Head of caudate nucleus (tissue), 42 donors: Measurements from ENCODE around the gene PTPRCAP.
A peak's percentile ranks its signal among the peaks of the same experiment; 100 is the strongest.
"Not testable (repeated sequence)": the region's sequence is repeated elsewhere in the genome, so short reads cannot be mapped to it uniquely, and the experiment has no call there.

Experiments used
- DNase-seq, 42 donors: peaks; one replicate each; pipeline versions ENCODE4 v3.0.0 to v3.0.0-alpha.2; 2020 to 2021; ENCODE audit warnings: mixed read lengths in 7 of 42
- intact Hi-C: fragments of 100-400 bp; cut with DNase I; formaldehyde crosslinking; loops from one replicate; pipeline ENCODE4 v1.15.0; 2022

Gene PTPRCAP, protein sequence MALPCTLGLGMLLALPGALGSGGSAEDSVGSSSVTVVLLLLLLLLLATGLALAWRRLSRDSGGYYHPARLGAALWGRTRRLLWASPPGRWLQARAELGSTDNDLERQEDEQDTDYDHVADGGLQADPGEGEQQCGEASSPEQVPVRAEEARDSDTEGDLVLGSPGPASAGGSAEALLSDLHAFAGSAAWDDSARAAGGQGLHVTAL

DNA sequence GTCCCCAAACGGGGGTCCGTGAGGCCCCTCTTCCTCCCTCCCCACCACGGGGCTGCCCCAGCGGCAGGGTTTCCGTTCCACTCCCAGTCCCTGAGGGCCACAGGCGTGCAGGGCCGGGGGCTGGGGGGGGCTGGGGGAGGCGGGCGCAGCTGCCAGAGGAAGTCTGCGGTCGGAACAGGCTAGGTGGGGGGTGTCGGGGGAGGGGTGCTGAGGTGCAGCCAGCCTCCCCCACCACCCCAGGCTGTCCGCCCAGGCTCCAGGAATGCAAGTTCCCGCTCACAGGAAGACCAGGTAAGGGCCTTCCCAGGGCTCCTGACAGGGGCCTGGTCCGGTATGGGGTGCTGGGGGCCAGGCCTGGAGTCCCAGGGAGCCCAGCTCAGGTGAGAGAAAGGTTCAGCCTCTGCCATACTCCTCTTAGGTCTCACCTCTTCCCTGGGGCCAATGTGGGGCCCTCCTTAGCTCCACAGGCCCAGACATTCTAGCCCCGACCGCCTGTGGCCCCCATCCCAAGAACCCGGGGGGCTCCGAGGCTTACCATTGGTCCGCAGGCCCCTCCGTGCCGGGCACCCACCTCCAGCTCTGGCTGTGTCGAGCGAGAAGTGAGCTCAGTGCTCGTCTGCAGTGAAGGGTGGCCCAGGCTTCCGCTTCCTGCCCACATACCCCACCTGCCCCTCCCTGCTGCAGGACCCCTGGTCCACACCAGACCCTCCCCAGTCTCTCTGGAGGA, at the start of gene PTPRCAP:
Gene PTPRCAP (minus strand): TSS at position 601 of the 727 bp plus-strand sequence. CDS start 63 bp downstream, at position 538.
- no peak for DNase-seq
- intact Hi-C loops, result no loop called here

DNA sequence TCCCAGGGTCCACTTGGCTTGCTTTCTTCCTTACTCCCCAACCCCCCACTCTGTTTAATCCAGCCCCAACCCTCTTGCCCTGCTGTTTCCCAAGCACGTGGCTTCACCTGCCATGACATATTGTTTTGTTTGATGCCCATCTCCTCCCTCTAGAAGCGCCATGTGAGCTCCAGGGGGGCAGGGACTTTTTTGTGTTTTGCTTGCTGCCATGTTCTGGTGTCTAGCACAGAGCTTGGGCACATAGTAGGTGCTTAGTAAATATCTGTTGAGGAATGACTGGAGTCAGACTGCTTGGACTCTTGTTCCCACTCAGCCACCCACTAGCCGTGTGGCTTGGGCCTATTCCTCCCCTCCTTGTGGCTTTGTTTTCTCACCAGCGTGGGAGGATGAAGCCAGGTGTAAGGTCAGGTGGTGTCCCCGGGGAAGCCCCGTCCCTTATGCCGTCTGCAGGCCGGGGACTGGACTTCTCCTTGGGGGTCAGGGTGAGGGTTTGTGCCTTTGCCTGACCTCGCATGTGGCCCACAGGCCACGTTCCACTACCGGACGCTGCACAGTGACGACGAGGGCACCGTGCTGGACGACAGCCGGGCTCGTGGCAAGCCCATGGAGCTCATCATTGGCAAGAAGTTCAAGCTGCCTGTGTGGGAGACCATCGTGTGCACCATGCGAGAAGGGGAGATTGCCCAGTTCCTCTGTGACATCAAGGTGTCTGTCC, 49.2 kb upstream of the PTPRCAP start:
- DNase-seq, result no peak
- intact Hi-C loops, result no loop called here

DNA sequence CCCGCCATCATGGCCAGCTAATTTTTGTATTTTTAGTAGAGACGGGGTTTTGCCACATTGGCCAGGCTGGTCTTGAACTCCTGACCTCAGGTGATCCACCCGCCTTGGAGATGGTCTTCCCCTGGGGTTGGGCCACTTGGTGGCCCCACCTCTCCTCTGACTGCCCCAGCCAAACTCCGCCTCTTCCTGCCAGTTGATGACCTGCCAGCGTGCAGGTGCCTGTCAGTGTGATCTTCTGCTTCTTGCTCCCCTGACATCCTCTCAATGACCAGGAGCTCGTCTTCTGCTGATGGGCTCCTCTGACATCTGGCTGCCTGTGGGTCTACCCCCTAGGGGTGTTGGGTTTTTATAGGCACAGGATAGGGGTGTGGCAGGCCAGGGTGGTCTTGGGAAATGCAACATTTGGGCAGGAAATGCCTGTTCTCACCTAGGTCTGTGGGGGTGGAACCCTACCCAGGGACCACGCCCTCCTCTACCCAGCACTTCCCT, 48.4 kb upstream of the PTPRCAP start:
- DNase-seq, intact Hi-C loops: not testable (repeated sequence)

DNA sequence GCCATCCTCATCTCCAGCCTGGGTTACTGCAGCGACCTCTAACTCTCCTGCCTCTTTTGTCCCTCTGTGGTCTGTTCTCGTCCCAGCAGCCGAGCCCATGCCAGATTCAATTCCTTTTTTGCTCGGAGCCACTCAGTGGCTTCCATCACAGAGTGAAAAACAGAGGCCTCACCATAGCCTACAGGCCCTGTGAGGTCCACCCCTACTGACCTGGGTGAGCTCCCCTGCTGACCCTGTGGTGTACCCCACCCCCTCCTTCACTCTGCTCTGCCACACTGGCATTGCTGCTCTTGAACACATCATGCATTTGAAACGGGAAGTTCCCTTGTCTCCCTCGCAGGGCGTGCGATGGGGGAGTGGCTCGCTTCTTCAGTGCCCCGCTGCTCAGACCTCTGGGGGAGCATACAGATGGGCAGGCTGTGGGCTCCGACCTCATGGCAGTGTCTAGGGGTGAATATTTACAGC, 47.4 kb upstream of the PTPRCAP start:
- intact Hi-C loops, result loop anchor here (5.0 kb wide), 1 partner anchor 83 kb away; the partner anchor contains the start of genes PPP1CA and TBC1D10C
- DNase-seq, result peak in 9 of 42 donors; percentile 17 to 67 (median 28)

DNA sequence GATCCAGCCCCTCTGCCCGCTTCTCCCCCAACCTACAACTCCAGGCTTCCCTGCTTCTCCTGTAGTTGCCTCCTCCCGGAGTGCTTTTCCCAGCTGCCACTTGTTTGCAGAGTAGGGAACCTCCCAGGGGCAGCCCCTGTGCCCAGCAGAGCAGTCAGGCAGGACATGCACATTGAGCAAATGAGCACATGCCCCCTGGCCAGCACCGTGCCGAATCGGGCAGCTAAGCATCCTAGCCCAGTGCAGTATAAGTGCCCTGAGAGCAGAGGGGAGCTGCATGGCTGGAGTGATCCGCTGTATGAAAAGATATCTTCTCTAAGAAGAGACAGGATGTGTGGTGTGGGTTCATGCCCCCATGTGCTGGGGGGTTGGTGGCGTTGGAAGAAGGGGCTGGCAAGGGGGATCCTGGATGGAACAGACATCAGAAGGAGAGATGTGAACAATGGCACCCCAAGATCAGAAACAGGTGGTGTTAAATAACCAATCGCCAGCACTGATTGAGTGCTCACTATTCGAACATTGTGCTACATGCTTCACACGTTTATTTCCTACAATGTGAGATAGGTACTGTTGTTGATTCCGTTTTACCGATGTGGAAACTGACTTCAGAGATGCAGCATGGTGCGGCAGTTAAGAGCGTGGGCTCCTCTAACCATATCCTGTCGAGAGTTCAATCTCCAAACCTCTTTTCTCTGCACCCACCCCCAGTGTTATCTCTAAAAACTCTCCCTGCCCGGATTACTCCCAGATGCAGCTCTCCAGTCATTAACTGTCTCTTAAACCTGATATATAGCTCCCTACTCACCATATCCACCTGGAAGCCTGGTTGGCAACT, 46.6 kb upstream of the PTPRCAP start:
- intact Hi-C loops, result loop anchor here (2.0 to 5.0 kb wide), 2 partner anchors 15 to 82 kb away; partner anchors contain the start of genes PPP1CA, TBC1D10C and TMEM134
- DNase-seq, result no peak

DNA sequence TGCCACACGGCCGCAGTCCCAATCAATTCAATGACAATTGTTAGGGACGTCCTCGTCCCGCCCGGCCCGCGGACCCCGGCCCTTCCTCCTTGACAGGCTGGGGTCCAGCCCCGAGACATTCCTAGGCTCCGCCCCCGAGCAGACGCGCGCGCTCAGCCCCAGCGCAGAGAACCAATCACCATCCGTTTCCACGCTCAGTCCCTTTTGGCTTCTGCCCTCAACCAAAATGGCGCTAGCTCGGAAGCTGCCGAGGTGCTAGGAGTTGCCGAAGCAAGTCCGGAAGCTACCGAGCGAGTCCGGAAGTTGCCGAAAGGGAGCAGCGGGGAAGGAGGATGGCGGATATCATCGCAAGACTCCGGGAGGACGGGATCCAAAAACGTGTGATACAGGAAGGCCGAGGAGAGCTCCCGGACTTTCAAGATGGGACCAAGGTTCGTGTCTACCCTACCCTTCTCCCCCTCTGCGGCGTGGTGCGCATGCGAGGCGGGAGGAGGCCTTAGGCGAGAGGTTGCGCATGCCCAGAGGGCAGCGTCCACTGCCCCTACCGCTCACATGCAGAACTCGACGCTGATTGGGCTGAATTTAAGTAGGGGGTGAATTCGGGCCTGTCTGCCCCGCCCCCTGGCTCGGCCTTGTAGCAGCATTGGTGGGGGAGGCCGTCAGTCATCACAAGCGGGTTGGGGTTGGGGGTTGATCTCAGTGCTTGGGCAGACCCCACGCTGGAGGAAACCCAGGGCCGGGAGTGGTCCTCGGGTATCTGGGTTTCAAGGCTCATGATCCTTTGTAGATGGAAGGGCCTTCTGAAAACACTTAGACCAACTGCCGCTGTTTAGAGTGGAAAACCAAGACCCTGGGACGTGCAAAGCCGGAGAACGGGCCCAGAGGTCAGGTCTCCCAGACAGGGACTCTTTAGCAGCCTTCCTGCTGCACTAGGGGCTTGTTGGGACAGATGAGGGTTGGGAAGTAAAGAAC, 45.6 kb upstream of the PTPRCAP start, which contains the start of gene AIP:
Gene AIP (plus strand): TSS at position 200 of the 972 bp plus-strand sequence. CDS start 133 bp downstream, at position 333.
- intact Hi-C loops, result loop anchor here (2.0 to 5.0 kb wide), 2 partner anchors 14 to 81 kb away; partner anchors contain the start of genes PPP1CA, TBC1D10C and TMEM134
- peak; percentile 92 to 99 (median 97) for DNase-seq

DNA sequence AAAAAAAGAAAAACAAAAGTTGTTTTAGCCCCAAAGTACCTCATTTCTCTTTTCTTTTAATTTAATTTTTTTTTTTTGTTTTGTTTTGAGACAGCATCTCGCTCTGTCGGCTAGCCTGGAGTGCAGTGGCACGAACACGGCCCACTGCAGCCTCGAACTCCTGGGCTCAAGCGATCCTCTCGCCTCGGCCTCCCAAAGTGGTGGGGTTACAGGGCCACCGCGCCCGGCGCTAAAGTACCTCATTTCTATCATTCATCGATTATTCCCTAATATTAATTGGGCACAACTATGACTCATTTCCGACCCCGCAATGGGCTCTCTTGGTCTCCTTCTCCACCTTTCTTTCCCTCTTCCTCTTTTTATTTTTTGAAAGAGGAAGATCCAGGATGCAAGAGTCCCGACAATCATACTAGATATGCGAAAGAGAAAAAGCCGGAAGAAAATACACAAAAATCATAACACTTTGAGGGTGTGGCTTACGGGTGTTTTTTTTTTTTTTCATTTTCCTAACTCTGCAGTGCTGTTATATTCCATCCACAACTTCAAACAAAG, 44.9 kb upstream of the PTPRCAP start:
- intact Hi-C loops, result loop anchor here (2.0 to 5.0 kb wide), 2 partner anchors 14 to 80 kb away; partner anchors contain the start of genes PPP1CA, TBC1D10C and TMEM134
- no peak for DNase-seq

DNA sequence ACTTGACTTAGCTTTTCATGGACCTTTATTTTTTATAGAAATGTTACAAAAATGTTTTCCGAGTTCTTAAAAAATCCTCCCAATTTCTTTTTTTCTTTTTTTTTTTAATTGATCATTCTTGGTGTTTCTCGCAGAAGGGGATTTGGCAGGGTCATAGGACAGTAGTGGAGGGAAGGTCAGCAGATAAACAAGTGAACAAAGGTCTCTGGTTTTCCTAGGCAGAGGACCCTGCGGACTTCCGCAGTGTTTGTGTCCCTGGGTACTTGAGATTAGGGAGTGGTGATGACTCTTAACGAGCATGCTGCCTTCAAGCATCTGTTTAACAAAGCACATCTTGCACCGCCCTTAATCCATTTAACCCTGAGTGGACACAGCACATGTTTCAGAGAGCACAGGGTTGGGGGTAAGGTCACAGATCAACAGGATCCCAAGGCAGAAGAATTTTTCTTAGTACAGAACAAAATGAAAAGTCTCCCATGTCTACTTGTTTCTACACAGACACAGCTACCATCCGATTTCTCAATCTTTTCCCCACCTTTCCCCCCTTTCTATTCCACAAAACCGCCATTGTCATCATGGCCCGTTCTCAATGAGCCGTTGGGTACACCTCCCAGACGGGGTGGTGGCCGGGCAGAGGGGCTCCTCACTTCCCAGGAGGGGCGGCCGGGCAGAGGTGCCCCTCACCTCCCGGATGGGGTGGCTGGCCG, 40.0 kb upstream of the PTPRCAP start:
- intact Hi-C loops, DNase-seq: not testable (repeated sequence)

DNA sequence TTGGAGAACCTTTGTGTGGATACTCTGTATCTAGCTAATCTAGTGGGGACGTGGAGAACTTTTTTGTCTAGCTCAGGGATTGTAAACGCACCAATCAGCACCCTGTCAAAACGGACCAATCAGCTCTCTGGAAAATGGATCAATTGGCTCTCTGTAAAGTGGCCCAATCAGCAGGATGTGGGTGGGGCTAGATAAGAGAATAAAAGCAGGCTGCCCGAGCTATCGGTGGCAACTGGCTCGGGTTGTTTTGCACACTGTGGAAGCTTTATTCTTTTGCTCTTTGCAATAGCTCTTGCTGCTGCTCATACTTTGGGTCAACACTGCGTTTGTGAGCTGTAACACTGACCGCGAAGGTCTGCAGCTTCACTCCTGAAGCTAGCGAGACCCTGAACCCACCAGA, 39.2 kb upstream of the PTPRCAP start:
- DNase-seq, intact Hi-C loops: not testable (repeated sequence)

DNA sequence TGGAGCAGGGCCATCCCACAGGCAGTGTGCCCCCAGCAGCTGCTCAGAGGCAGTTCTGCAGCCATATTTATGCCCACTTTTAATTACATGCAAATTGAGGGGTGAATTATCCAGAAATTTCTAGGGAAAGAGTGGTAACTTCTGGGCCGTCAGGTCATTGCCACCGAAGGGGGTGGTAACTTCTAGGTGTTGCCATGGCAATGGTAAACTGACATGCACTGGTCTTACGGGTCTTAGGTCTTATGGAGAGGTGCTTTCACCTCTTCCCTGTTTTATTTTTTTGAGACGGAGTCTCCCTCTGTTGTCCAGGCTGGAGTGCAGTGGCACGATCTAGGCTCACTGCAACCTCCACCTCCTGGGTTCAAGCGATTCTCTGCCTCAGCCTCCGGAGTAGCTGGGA, 35.4 kb upstream of the PTPRCAP start:
- DNase-seq, result no peak
- intact Hi-C loops, result no loop called here

DNA sequence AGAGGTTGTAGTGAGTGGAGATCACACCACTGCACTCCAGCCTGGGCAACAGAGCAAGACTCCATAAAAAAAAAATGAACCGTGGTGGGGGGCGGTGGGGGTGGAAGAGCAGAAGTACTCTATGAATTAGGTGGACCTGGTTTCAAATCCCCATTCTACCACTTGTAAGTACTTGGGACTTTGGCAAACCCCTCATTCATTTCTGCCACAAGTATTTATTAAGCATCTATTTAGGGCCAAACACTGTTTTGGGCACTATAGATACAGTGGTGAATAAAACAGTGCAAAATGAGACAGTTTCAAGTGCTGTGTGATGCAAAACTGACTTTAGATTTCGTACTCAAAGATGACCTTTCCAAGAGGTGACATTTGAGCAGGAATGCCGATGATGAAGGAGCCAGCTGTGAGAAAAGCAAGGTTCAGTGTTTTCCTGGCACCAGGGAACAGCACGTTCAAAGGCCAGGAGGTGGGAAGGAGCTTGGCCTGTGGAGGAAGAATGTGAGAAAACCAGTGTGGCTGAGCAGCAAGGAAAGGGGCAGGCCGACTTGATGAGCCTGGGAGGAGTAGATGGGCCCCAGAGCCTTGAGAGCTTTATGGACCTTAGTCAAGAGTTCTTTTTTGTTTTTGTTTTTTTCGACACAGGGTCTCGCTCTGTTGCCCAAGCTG, 33.0 kb upstream of the PTPRCAP start:
- DNase-seq, result no peak

DNA sequence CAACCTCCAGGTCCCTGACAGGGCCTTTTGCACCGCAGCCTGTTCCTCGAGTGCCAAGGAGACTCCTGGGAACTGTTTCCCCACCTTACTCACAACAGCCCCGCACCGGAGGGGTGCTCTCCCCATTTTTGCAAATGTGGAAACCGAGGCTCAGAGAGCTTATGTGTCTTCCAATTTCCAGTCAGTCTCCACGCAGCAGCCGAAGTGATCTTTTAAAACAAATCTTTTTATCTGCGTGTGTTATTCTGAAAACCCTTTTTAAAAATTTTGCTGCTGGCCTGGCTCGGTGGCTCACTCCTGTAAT, 32.0 kb upstream of the PTPRCAP start:
- DNase-seq, result no peak
- intact Hi-C loops, result loop anchor here (2.0 to 5.0 kb wide), 2 partner anchors 13 to 67 kb away; partner anchors contain the start of genes AIP, PPP1CA and TBC1D10C

More for the DNA sequence above, 33.0 kb upstream of the PTPRCAP start:
- intact Hi-C loops, result no loop called here

DNA sequence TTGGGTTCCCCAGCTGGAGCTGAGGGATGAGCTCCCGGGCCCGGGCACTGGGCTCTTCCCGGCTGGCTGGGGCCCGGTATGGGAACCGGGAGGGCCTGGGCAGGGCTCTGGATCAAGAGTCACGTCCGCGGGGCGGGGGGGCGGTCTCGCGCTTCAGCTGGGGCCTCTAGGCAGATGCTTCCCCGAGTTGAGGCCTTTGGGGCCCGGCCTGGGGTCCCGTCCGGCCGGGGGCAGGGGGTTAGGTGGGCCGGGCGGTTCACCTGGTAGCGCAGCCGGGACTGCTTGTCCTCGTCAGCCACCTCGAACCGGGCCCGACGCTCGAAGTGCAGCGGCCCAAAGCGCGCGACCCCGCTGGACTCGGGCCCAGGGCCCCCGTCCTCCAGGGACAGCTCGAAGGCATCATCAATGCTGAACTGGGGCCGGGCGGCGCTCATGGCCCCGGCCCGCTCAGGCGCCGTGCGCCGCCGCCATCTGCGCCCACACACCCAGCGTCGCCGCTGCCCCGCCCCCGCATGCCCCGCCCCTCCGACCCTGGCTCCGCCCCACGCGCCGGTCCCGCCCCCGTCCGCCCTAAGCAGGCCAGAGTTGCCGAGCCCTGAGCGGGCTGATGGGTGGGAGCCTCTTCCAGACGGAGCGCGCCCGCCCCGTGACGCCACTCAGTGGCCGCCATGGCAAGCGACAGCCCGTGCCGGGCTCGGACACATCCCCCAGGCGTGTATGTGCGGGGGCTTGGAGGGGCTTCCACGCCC, 31.5 kb upstream of the PTPRCAP start, which contains the start of gene TMEM134:
Gene TMEM134 (minus strand): TSS at position 493 of the 749 bp plus-strand sequence. CDS start 59 bp downstream, at position 434.
- DNase-seq, result peak; percentile 85 to 99 (median 96)
- intact Hi-C loops, result loop anchor here (2.0 to 5.0 kb wide), 2 partner anchors 14 to 67 kb away; partner anchors contain the start of genes AIP, PPP1CA and TBC1D10C

DNA sequence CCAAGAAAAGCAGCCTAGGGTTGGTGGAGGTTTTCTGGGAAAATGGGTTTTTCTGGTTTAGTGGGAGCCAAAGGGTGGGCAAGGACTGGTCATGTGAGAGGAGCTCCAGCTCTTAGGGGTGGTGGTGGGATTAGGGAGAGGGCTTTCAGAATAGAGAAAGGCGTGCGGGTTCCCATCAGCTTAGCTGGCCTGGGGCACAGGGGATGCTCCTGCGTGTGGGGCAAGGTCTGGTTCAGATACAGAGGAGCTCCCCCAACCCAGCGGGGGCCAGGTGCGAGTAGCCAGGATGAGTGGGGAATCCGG, 30.9 kb upstream of the PTPRCAP start:
- peak in 2 of 42 donors; percentile 26 to 47 for DNase-seq
- intact Hi-C loops, result loop anchor here (2.0 to 5.0 kb wide), 2 partner anchors 14 to 66 kb away; partner anchors contain the start of genes AIP, PPP1CA and TBC1D10C

DNA sequence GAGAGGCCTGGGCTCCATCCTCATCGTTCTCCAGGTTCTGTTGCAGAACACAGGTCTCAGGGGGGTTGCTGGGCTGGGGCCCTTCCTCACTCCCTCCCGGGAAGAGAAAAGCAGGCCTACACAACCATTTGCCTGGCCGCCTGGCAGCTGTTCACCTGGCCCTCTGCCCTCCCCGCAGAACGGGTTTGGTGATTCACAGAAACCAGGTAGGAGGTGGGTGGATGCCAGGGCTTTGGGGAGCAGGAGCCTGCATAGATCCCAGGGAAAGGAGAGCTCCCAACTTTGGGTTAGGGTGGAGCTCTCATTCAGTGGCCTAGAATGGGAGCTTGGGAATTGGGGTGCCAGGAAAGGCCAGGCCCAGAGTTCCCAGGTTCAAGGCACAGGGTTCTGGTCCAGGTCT, 30.6 kb upstream of the PTPRCAP start:
- intact Hi-C loops, result loop anchor here (2.0 to 5.0 kb wide), 2 partner anchors 15 to 66 kb away; partner anchors contain the start of genes AIP, PPP1CA and TBC1D10C
- DNase-seq, result peak in 39 of 42 donors; percentile 36 to 89 (median 65)
